ENCODE results near the gene UNC45B. TPM values are rescaled to one million over a fixed set of nuclear protein-coding genes. Genes with fewer than 3 reads are reported as not detected.
"Not testable (repeated sequence)": the region's sequence is repeated elsewhere in the genome, so short reads cannot be mapped to it uniquely, and the experiment has no call there.

The UNC45B gene
- total RNA-seq, 1 donor from 2014 or later: 0.56 TPM

DNA sequence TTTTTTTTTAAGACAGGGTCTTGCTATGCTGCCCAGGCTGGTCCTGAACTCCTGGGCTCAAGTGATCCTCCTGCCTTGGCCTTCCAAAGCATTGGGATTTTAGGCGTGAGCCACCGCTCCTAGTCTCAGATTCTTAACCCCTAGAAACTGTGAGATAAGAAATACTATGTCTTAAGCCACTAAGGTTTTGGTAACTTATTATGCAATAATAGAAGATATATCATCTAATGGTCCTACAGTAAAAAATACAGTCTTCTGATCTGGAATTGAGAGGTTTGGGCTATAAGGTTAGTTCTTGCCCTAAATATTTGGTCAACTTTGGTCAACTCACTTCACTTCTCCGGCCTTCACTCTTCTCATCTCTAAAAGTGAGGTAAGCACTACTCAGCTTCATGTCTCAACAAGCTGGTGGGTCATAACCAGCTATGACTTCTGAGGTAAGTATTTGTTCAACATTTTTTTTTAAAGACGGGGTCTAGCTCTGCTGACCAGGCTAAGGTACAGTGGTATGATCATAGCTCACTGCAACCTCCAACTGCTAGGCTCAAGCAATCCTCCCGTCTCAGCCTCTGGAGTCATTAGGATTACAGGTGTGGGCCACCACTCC lies 42.7 kb upstream of the UNC45B start:
- H3K27ac Mint-ChIP-seq: no peak overlapping the region
- H3K27me3 Mint-ChIP-seq: no peaks in the 10 kb centered on the region
- no peak overlapping the region for H3K4me3 Mint-ChIP-seq
- no peak for DNase-seq (ENCODE audit: extremely low spot score, unreplicated experiment)
- no peaks in the 10 kb centered on the region for H3K9me3 Mint-ChIP-seq
- TF ChIP-seq, protein P1, sequence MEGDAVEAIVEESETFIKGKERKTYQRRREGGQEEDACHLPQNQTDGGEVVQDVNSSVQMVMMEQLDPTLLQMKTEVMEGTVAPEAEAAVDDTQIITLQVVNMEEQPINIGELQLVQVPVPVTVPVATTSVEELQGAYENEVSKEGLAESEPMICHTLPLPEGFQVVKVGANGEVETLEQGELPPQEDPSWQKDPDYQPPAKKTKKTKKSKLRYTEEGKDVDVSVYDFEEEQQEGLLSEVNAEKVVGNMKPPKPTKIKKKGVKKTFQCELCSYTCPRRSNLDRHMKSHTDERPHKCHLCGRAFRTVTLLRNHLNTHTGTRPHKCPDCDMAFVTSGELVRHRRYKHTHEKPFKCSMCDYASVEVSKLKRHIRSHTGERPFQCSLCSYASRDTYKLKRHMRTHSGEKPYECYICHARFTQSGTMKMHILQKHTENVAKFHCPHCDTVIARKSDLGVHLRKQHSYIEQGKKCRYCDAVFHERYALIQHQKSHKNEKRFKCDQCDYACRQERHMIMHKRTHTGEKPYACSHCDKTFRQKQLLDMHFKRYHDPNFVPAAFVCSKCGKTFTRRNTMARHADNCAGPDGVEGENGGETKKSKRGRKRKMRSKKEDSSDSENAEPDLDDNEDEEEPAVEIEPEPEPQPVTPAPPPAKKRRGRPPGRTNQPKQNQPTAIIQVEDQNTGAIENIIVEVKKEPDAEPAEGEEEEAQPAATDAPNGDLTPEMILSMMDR (conservative IDR thresholded peaks at IDR 0.05): no peak
- H3K4me1 Mint-ChIP-seq (ENCODE audit: unreplicated experiment): no peaks in the 10 kb centered on the region
- H3K36me3 Mint-ChIP-seq: peaks cover 19% of the 10 kb centered on the region

DNA sequence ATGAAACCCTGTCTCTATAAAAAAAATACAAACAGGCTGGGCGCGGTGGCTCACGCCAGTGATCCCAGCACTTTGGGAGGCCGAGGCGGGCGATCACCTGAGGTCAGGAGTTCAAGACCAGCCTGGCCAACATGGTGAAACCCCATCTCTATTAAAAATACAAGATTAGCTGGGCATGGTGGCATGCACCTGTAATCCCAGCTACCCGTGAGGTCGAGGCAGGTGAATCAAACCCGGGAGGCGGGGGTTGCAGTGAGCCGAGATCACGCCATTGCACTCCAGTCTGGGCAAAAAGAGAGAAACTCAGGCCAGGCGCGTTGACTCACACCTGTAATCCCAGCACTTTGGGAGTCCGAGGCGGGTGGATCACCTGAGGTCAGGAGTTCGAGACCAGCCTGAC lies 36.8 kb upstream of the UNC45B start:
- peaks cover 19% of the 10 kb centered on the region for H3K36me3 Mint-ChIP-seq

DNA sequence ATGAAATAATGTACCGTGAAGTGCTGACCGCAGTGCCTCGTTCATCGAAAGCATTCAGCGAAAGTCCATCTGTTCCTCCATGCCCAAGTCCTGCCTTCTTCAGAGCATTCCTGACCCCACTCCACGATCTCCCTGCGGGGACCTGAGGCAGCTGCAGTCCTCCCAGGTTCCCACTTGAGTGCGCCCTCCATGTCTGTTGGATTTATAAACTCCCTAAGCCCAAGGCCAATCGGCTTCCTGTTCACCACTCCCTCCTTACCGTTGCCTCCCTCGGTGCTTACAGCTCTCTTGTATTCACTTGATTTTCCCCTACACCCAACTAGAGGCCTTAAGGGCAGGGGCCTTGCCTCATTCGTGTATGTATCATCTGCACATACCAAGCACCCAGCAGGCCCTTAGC lies 30.8 kb upstream of the UNC45B start:
- H3K4me1 Mint-ChIP-seq (ENCODE audit: unreplicated experiment): peaks cover 21% of the 10 kb centered on the region
- peaks cover 7% of the 10 kb centered on the region for H3K36me3 Mint-ChIP-seq
- DNase-seq (ENCODE audit: extremely low spot score, unreplicated experiment): no peak
- peak overlapping the region; percentile 43 for H3K27ac Mint-ChIP-seq
- H3K27me3 Mint-ChIP-seq: peaks cover 11% of the 10 kb centered on the region
- H3K4me3 Mint-ChIP-seq: no peak overlapping the region
- TF ChIP-seq, protein P1 (conservative IDR thresholded peaks at IDR 0.05): no peak
- no peaks in the 10 kb centered on the region for H3K9me3 Mint-ChIP-seq

More for the DNA sequence above, 36.8 kb upstream of the UNC45B start:
- not testable (repeated sequence) for H3K9me3 Mint-ChIP-seq; H3K27me3 Mint-ChIP-seq; H3K4me1 Mint-ChIP-seq (ENCODE audit: unreplicated experiment); H3K4me3 Mint-ChIP-seq; H3K27ac Mint-ChIP-seq; DNase-seq (ENCODE audit: extremely low spot score, unreplicated experiment)

DNA sequence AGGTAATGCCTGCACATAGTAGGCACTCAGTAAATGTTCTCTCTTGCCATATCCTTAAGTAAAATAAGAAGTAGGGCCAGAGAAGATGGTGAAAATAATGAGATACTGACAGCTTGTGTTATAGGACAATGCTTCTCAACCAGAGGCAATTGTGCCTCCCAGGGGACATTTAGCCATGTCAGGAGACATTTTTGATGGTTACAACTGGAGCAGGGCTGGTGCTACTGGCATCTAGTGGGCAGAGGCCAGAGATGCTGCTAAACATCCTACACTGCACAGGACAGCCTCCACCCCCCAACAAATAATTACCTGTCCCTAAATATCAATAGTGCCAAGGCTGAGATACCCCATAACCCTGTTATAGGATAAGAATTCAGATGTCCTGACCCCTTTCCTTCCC lies 29.6 kb upstream of the UNC45B start:
- DNase-seq (ENCODE audit: extremely low spot score, unreplicated experiment): no peak
- H3K9me3 Mint-ChIP-seq: no peaks in the 10 kb centered on the region
- TF ChIP-seq, protein P1 (conservative IDR thresholded peaks at IDR 0.05): no peak
- peaks cover 7% of the 10 kb centered on the region for H3K36me3 Mint-ChIP-seq
- H3K4me3 Mint-ChIP-seq: peak overlapping the region; percentile 66
- H3K27me3 Mint-ChIP-seq: peaks cover 16% of the 10 kb centered on the region
- H3K4me1 Mint-ChIP-seq (ENCODE audit: unreplicated experiment): peaks cover 21% of the 10 kb centered on the region
- no peak overlapping the region for H3K27ac Mint-ChIP-seq

DNA sequence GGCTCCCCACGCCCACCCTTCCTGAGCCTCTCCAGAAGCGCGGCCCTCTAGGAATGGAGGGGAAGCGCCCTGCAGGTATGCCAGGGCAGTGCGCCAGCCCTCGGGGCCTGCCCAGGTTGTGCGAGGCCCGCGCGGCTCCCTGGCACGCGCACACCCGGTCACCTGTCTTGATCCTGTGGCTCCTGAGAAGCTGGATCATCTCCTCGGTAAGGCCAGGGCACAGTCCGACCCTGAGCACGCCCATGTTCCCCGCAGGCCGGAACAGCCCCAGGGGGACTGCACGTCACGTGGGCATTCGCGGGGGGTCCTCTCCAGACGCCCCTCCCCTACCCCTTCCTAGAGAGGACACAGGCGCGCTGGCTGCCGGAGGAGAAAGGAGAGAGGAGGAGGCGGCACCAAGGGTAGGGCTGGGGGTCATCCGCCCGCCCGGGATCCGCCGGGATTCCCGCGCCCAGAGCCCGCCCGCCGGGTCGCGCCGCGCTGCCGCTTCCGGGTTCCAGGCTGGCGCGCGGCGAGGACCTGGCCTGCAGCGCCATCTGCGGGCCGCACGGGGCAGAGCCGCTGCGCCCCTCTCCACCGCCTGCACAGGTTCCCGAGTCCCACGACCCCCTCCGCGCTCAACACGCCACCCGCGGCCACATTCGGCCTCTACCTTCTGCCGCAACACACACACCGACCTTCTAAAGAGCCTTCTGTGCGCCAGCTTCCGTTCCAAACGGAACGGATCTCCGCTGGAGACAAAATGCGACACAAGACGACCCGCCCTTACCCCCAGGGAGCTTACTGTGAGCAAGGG lies 28.0 kb upstream of the UNC45B start, which contains the start of gene RAD51D:
Gene RAD51D, minus strand, starts transcription at position 491 of the 796 bp plus-strand sequence. Its CDS starts 247 bp downstream, at position 244.
- H3K27ac Mint-ChIP-seq: peak within 1 kb of the TSS; percentile 83
- peak; percentile 88 for DNase-seq (ENCODE audit: extremely low spot score, unreplicated experiment)

More for the DNA sequence above, 28.0 kb upstream of the UNC45B start, which contains the start of gene RAD51D:
- H3K4me3 Mint-ChIP-seq: peak within 1 kb of the TSS; percentile 96
- no peaks in the 10 kb centered on the region for H3K9me3 Mint-ChIP-seq
- H3K4me1 Mint-ChIP-seq (ENCODE audit: unreplicated experiment): peaks cover 21% of the 10 kb centered on the region
- peaks cover 16% of the 10 kb centered on the region for H3K27me3 Mint-ChIP-seq
- TF ChIP-seq, protein P1 (conservative IDR thresholded peaks at IDR 0.05): peak; percentile 98
- H3K36me3 Mint-ChIP-seq: peaks cover 7% of the 10 kb centered on the region
